ENCODE data around the gene TMPRSS11E. TPM values are rescaled to one million over a fixed set of nuclear protein-coding genes. Genes with fewer than 3 reads are reported as not detected.

TMPRSS11E gene
- total RNA-seq, 1 donor from 2014 or later: not detected

GRCh38 chr4:68466185-68466584 lies 18.9 kb downstream of the TMPRSS11E start:
- Histone ChIP-seq H3K27ac (no peak overlapping the region), H2AFZ (replicated peaks) (no peak overlapping the region), H3K9ac (no peak overlapping the region), H3F3A (ENCODE audit: low read depth) (no peaks in the 10 kb centered on the region), H3K27me3 (no peaks in the 10 kb centered on the region), H3K4me1 (no peaks in the 10 kb centered on the region), H4K20me1 (ENCODE audit: low read depth) (no peaks in the 10 kb centered on the region), H3K79me2 (ENCODE audit: low read depth) (no peaks in the 10 kb centered on the region), H3K9me3 (ENCODE audit: low read depth) (no peaks in the 10 kb centered on the region), H3K36me3 (no peaks in the 10 kb centered on the region), H3K4me3 (no peak overlapping the region), H3K4me2 (no peak overlapping the region)
- Mint-ChIP-seq H3K27ac (no peak overlapping the region), H3K4me1 (no peaks in the 10 kb centered on the region), H3K27me3 (ENCODE audit: insufficient read depth, low read depth) (peaks cover 2% of the 10 kb centered on the region), H3K4me3 (no peak overlapping the region), H3K36me3 (no peaks in the 10 kb centered on the region), H3K9me3 (no peaks in the 10 kb centered on the region)
- TF ChIP-seq EZH2 (IDR thresholded peaks at IDR 0.05): no peak
- TF ChIP-seq CTCF (IDR thresholded peaks at IDR 0.05): no peak
- TF ChIP-seq EZH2phosphoT487 (IDR thresholded peaks at IDR 0.05): no peak
- no peak for DNase-seq (ENCODE audit: low spot score)

GRCh38 chr4:68466751-68467150 lies 19.5 kb downstream of the TMPRSS11E start:
- no peaks in the 10 kb centered on the region for H3K4me1 Mint-ChIP-seq
- peaks cover 2% of the 10 kb centered on the region for H3K27me3 Mint-ChIP-seq (ENCODE audit: insufficient read depth, low read depth)
- H3K4me3 ChIP-seq: no peak overlapping the region
- H3K79me2 ChIP-seq (ENCODE audit: low read depth): no peaks in the 10 kb centered on the region
- TF ChIP-seq EZH2 (IDR thresholded peaks at IDR 0.05) (no peak), CTCF (IDR thresholded peaks at IDR 0.05) (no peak), EZH2phosphoT487 (IDR thresholded peaks at IDR 0.05) (no peak)
- H3K9me3 Mint-ChIP-seq: no peaks in the 10 kb centered on the region
- no peak overlapping the region for H3K27ac ChIP-seq
- H3K27ac Mint-ChIP-seq: no peak overlapping the region
- no peaks in the 10 kb centered on the region for H3K36me3 ChIP-seq
- H4K20me1 ChIP-seq (ENCODE audit: low read depth): no peaks in the 10 kb centered on the region
- no peaks in the 10 kb centered on the region for H3F3A ChIP-seq (ENCODE audit: low read depth)
- no peaks in the 10 kb centered on the region for H3K27me3 ChIP-seq
- no peaks in the 10 kb centered on the region for H3K9me3 ChIP-seq (ENCODE audit: low read depth)
- H3K4me1 ChIP-seq: no peaks in the 10 kb centered on the region
- no peak overlapping the region for H3K9ac ChIP-seq
- no peak for DNase-seq (ENCODE audit: low spot score)
- no peak overlapping the region for H2AFZ ChIP-seq (replicated peaks)
- H3K36me3 Mint-ChIP-seq: no peaks in the 10 kb centered on the region
- H3K4me2 ChIP-seq: no peak overlapping the region
- H3K4me3 Mint-ChIP-seq: no peak overlapping the region

- H3K4me3 Mint-ChIP-seq: no peak overlapping the region
- Histone ChIP-seq H3K9me3 (ENCODE audit: low read depth) (no peaks in the 10 kb centered on the region), H4K20me1 (ENCODE audit: low read depth) (no peaks in the 10 kb centered on the region)
These were observed 22.2 kb downstream of the TMPRSS11E start for GRCh38 chr4:68469482-68469881.

More at GRCh38 chr4:68469482-68469881, 22.2 kb downstream of the TMPRSS11E start:
- Histone ChIP-seq H3K4me2 (no peak overlapping the region), H3K4me3 (no peak overlapping the region), H3K4me1 (no peaks in the 10 kb centered on the region), H3K79me2 (ENCODE audit: low read depth) (no peaks in the 10 kb centered on the region), H3K9ac (no peak overlapping the region), H3K27me3 (no peaks in the 10 kb centered on the region), H3K36me3 (no peaks in the 10 kb centered on the region), H3F3A (ENCODE audit: low read depth) (no peaks in the 10 kb centered on the region), H2AFZ (replicated peaks) (no peak overlapping the region), H3K27ac (no peak overlapping the region)
- Mint-ChIP-seq H3K9me3 (no peaks in the 10 kb centered on the region), H3K27me3 (ENCODE audit: insufficient read depth, low read depth) (peaks cover 2% of the 10 kb centered on the region), H3K27ac (no peak overlapping the region), H3K36me3 (no peaks in the 10 kb centered on the region), H3K4me1 (no peaks in the 10 kb centered on the region)
- no peak for DNase-seq (ENCODE audit: low spot score)
- no peak for TF ChIP-seq EZH2phosphoT487 (IDR thresholded peaks at IDR 0.05)
- TF ChIP-seq CTCF (IDR thresholded peaks at IDR 0.05): no peak
- no peak for TF ChIP-seq EZH2 (IDR thresholded peaks at IDR 0.05)
